ENCODE measurements around the gene KCTD3. TPM values are rescaled to one million over a fixed set of nuclear protein-coding genes. Genes with fewer than 3 reads are reported as not detected.

KCTD3 gene
- total RNA-seq, 1 experiment from 2014 or later = 46.7 TPM

GRCh38 chr1:215543191-215543606 is 23.9 kb upstream of the KCTD3 start:
- ATAC-seq (no peak), DNase-seq (ENCODE audit: low read depth, low spot score) (no peak)
- intact Hi-C loops (cut with micrococcal nuclease) = no loop called here
- Histone ChIP-seq H3K9me2 (ENCODE audit: insufficient read depth) (no peaks in the 10 kb centered on the region), H3K36me3 (ENCODE audit: control insufficient read depth in 1 of 2, insufficient read depth in 2 of 2, low read length in 2 of 2) (no peaks in the 10 kb centered on the region), H3K4me3 (replicated peaks in 1 of 2; ENCODE audit: low read depth in 1 of 2, low read length in 2 of 2) (no peak overlapping the region), H3K4me1 (ENCODE audit: control insufficient read depth in 1 of 2, insufficient read depth in 2 of 2, low read length in 2 of 2) (no peaks in the 10 kb centered on the region), H3K4me2 (ENCODE audit: low read length) (no peak overlapping the region), H2AFZ (ENCODE audit: low read depth, low read length, poor library complexity, severe bottlenecking) (no peak overlapping the region), H3K27ac (ENCODE audit: low read depth, low read length) (no peak overlapping the region), H3K9me3 (ENCODE audit: control insufficient read depth in 1 of 2, insufficient read depth in 1 of 2, low read depth in 1 of 2, low read length in 2 of 2) (peaks cover 0 to 5% of the 10 kb centered on the region in 2 experiments; a peak in 1 of 4 replicates), H3K27me3 (ENCODE audit: insufficient read depth, low read length) (no peaks in the 10 kb centered on the region), H3K79me2 (ENCODE audit: insufficient read depth, low read length) (no peaks in the 10 kb centered on the region), H3K9ac (ENCODE audit: low read length) (no peak overlapping the region), H4K20me1 (ENCODE audit: insufficient read depth) (no peaks in the 10 kb centered on the region)
- BruUV-seq (replicated peaks) = no TSS peak
- ChIA-PET POLR2A (no interaction called here), CTCF (no interaction called here), RAD21 (ENCODE audit: low non-redundant PET in 1 of 2, low total read pairs in 2 of 2, uncharacterized antibody in 2 of 2, unreplicated experiment in 2 of 2) (no interaction called here)
- TF ChIP-seq POLR2AphosphoS5 (IDR thresholded peaks at IDR 0.05; ENCODE audit: low read depth, low read length) = no peak
- no peak for TF ChIP-seq REST (IDR thresholded peaks at IDR 0.05; ENCODE audit: low read depth)
- no peak for TF ChIP-seq FOSL1 (IDR thresholded peaks at IDR 0.05; ENCODE audit: low read depth)
- TF ChIP-seq ZFX (IDR thresholded peaks at IDR 0.05) = no peak
- no peak for TF ChIP-seq SRF (IDR thresholded peaks at IDR 0.05; ENCODE audit: low read depth)
- TF ChIP-seq TCF7L2 (IDR thresholded peaks at IDR 0.05; ENCODE audit: borderline replicate concordance, extremely low read depth, insufficient read depth, insufficient read length) = no peak

- Histone ChIP-seq H3K4me3 (replicated peaks in 1 of 2; ENCODE audit: low read depth in 1 of 2, low read length in 2 of 2) (no peak overlapping the region), H3K27ac (ENCODE audit: low read depth, low read length) (no peak overlapping the region), H3K4me1 (ENCODE audit: control insufficient read depth in 1 of 2, insufficient read depth in 2 of 2, low read length in 2 of 2) (no peaks in the 10 kb centered on the region), H4K20me1 (ENCODE audit: insufficient read depth) (no peaks in the 10 kb centered on the region), H3K4me2 (ENCODE audit: low read length) (no peak overlapping the region), H3K79me2 (ENCODE audit: insufficient read depth, low read length) (no peaks in the 10 kb centered on the region), H3K27me3 (ENCODE audit: insufficient read depth, low read length) (no peaks in the 10 kb centered on the region), H2AFZ (ENCODE audit: low read depth, low read length, poor library complexity, severe bottlenecking) (no peak overlapping the region), H3K9me2 (ENCODE audit: insufficient read depth) (no peaks in the 10 kb centered on the region), H3K9me3 (ENCODE audit: control insufficient read depth in 1 of 2, insufficient read depth in 1 of 2, low read depth in 1 of 2, low read length in 2 of 2) (peaks cover 0 to 5% of the 10 kb centered on the region in 2 experiments; a peak in 1 of 4 replicates), H3K9ac (ENCODE audit: low read length) (no peak overlapping the region), H3K36me3 (ENCODE audit: control insufficient read depth in 1 of 2, insufficient read depth in 2 of 2, low read length in 2 of 2) (no peaks in the 10 kb centered on the region)
- intact Hi-C loops (cut with micrococcal nuclease) = no loop called here
- TF ChIP-seq EZH2phosphoT487 (IDR thresholded peaks at IDR 0.05; ENCODE audit: borderline replicate concordance) (no peak), MAX (IDR thresholded peaks at IDR 0.05) (no peak), ZBTB33 (IDR thresholded peaks at IDR 0.05; ENCODE audit: extremely low read depth, insufficient replicate concordance, low read length) (no peak), EZH2 (IDR thresholded peaks at IDR 0.05) (no peak), SP1 (IDR thresholded peaks at IDR 0.05; ENCODE audit: low read depth) (no peak), POLR2A (IDR thresholded peaks at IDR 0.05; ENCODE audit: borderline replicate concordance, extremely low read depth, insufficient read depth, insufficient read length) (no peak), YY1 (IDR thresholded peaks at IDR 0.05; ENCODE audit: extremely low read depth, insufficient replicate concordance, low read depth, low read length) (no peak), RAD21 (IDR thresholded peaks at IDR 0.05; ENCODE audit: low read depth) (no peak)
- ATAC-seq (no peak), DNase-seq (ENCODE audit: low read depth, low spot score) (no peak)
- ChIA-PET CTCF (no interaction called here), POLR2A (no interaction called here), RAD21 (ENCODE audit: low non-redundant PET in 1 of 2, low total read pairs in 2 of 2, uncharacterized antibody in 2 of 2, unreplicated experiment in 2 of 2) (no interaction called here)
- BruUV-seq (replicated peaks) = no TSS peak
Observed at GRCh38 chr1:215543806-215544205, 23.3 kb upstream of the KCTD3 start.
